ENCODE data around the gene BCAP31.

- TF ChIP-seq CTCF (IDR thresholded peaks at IDR 0.05) (no peak), POLR2A (IDR thresholded peaks at IDR 0.05) (no peak)
Observed at GRCh38 chrX:153673428-153674218, 50.6 kb downstream of the BCAP31 start, which contains the start of gene PNCK.
